ENCODE data around the gene FBXL17.

DNA sequence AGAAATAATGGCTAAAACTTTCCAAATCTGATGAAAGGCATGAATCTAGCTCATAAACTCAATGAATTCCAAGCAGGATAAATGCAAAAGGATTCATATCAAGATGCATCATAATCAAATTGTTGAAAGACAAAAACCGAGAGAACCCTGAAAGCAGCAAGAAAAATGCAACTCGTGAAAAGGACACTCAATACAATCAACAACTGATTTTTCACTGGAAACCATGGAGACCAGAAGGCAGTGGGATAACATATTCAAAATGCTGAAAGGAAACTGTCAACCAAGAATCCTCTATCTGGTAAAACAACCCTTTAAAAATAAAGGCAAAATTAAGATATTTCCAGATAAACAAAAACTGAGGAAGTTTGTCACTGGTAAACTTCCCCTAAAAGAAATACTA, 9.5 kb downstream of the FBXL17 start:
- TF ChIP-seq, protein P1, sequence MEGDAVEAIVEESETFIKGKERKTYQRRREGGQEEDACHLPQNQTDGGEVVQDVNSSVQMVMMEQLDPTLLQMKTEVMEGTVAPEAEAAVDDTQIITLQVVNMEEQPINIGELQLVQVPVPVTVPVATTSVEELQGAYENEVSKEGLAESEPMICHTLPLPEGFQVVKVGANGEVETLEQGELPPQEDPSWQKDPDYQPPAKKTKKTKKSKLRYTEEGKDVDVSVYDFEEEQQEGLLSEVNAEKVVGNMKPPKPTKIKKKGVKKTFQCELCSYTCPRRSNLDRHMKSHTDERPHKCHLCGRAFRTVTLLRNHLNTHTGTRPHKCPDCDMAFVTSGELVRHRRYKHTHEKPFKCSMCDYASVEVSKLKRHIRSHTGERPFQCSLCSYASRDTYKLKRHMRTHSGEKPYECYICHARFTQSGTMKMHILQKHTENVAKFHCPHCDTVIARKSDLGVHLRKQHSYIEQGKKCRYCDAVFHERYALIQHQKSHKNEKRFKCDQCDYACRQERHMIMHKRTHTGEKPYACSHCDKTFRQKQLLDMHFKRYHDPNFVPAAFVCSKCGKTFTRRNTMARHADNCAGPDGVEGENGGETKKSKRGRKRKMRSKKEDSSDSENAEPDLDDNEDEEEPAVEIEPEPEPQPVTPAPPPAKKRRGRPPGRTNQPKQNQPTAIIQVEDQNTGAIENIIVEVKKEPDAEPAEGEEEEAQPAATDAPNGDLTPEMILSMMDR (IDR thresholded peaks at IDR 0.05; ENCODE audit: borderline replicate concordance, extremely low read depth, low read length, poor library complexity, severe bottlenecking) = no peak
- no peak for TF ChIP-seq EZH2 (IDR thresholded peaks at IDR 0.05; ENCODE audit: borderline replicate concordance, low read depth, low read length, severe bottlenecking)

All from DND-41 (cell line).